SU-DHL-6 (cell line): ENCODE measurements around the gene DMD.

Experiments used
- H2AFZ ChIP-seq: fragments of 200-600 bp; sonication (generic); 2 replicates; pipeline ENCODE4 v1.6.1; 2014; ENCODE audit warnings: low read depth, mild to moderate bottlenecking, moderate library complexity, mixed read lengths, antibody characterized with exemption, low read length; ENCODE audit not compliant: severe bottlenecking
- H3F3A ChIP-seq: fragments of 200-600 bp; shearing (Covaris generic); 2 replicates; pipeline ENCODE4 v1.6.0; 2016; ENCODE audit warnings: antibody characterized with exemption, mild to moderate bottlenecking; ENCODE audit not compliant: insufficient read depth
- H3K27ac ChIP-seq: fragments of 200-600 bp; sonication (generic); 2 replicates; pipeline ENCODE4 v1.5.1; 2016; ENCODE audit warnings: low read depth, mild to moderate bottlenecking, low read length, moderate library complexity, mixed read lengths
- H3K27me3 ChIP-seq: fragments of 200-600 bp; sonication (generic), shearing (Covaris generic); 2 replicates; pipeline ENCODE4 v1.6.0; 2014; ENCODE audit warnings: mild to moderate bottlenecking, low read length
- H3K36me3 ChIP-seq: fragments of 200-600 bp; sonication (generic); 2 replicates; pipeline ENCODE4 v1.6.1; 2014; ENCODE audit warnings: mild to moderate bottlenecking, low read length, mixed read lengths
- H3K4me2 ChIP-seq: fragments of 300-600, 200-600 bp; shearing (Covaris generic), sonication (generic); 2 replicates; pipeline ENCODE4 v1.6.0; 2014; ENCODE audit warnings: low read length, low read depth, mild to moderate bottlenecking; ENCODE audit not compliant: poor library complexity, severe bottlenecking
- H3K4me3 ChIP-seq: fragments of 200-600 bp; sonication (generic); 2 replicates; pipeline ENCODE4 v1.5.1; 2014; ENCODE audit warnings: antibody characterized with exemption, low read length, mild to moderate bottlenecking, mixed read lengths; ENCODE audit not compliant: insufficient read depth, poor library complexity, severe bottlenecking
- H3K79me2 ChIP-seq: fragments of 200-600 bp; sonication (generic); 2 replicates; pipeline ENCODE4 v1.6.1; 2014; ENCODE audit warnings: mild to moderate bottlenecking, low read length, moderate library complexity; ENCODE audit not compliant: insufficient read depth
- H3K9ac ChIP-seq: fragments of 200-600 bp; sonication (generic); 2 replicates; pipeline ENCODE4 v1.7.0; 2014; ENCODE audit warnings: mild to moderate bottlenecking, low read length
- H3K9me2 ChIP-seq: fragments of 200-600 bp; sonication (generic); replicated peaks from 2 replicates; pipeline ENCODE4 v1.6.1; 2014; ENCODE audit warnings: low read length; ENCODE audit not compliant: insufficient read depth
- H3K9me3 ChIP-seq: fragments of 200-600 bp; sonication (generic); 2 replicates; pipeline ENCODE4 v1.6.1; 2014; ENCODE audit warnings: low read length, mixed read lengths; ENCODE audit not compliant: insufficient read depth
- H4K20me1 ChIP-seq: fragments of 200-600 bp; sonication (generic); 2 replicates; pipeline ENCODE4 v1.6.1; 2014; ENCODE audit warnings: low read depth, mild to moderate bottlenecking, antibody characterized with exemption, low read length, moderate library complexity, mixed read lengths
- CTCF ChIP-seq: fragments of 200-600 bp; sonication (generic); IDR thresholded peaks from one replicate; pipeline ENCODE4 v1.5.1; 2017; ENCODE audit warnings: antibody characterized with exemption, mild to moderate bottlenecking, low read length, moderate library complexity; ENCODE audit not compliant: insufficient read depth, poor library complexity, severe bottlenecking
- EZH2phosphoT487 ChIP-seq: fragments of 200-600 bp; sonication (generic), shearing (Covaris generic); conservative IDR thresholded peaks from 2 replicates; pipeline ENCODE4 v1.6.1; 2018; ENCODE audit warnings: mild to moderate bottlenecking, antibody characterized with exemption, low read length, moderate library complexity, mixed read lengths

Gene DMD

GRCh38 chrX:31443654-31444053 is 1767.7 kb downstream of the DMD start:
- H4K20me1 ChIP-seq, result no peaks in the 10 kb centered on the region
- no peaks in the 10 kb centered on the region for H3K27me3 ChIP-seq
- H3K27ac ChIP-seq, result no peak overlapping the region
- H3K36me3 ChIP-seq, result no peaks in the 10 kb centered on the region
- no peaks in the 10 kb centered on the region for H3K9me2 ChIP-seq
- H3K4me3 ChIP-seq, result no peak overlapping the region
- H3F3A ChIP-seq, result no peaks in the 10 kb centered on the region
- no peak overlapping the region for H3K9ac ChIP-seq
- H2AFZ ChIP-seq, result no peak overlapping the region
- H3K4me2 ChIP-seq, result no peak overlapping the region
- H3K9me3 ChIP-seq, result no peaks in the 10 kb centered on the region
- no peak for TF ChIP-seq CTCF
- no peak for TF ChIP-seq EZH2phosphoT487
- H3K79me2 ChIP-seq, result no peaks in the 10 kb centered on the region

- Histone ChIP-seq H3K36me3 (no peaks in the 10 kb centered on the region), H3K9me2 (no peaks in the 10 kb centered on the region), H3F3A (no peaks in the 10 kb centered on the region), H3K4me2 (no peak overlapping the region), H3K9me3 (no peaks in the 10 kb centered on the region), H4K20me1 (no peaks in the 10 kb centered on the region), H3K27ac (no peak overlapping the region), H3K9ac (no peak overlapping the region), H3K79me2 (no peaks in the 10 kb centered on the region), H3K27me3 (no peaks in the 10 kb centered on the region), H2AFZ (no peak overlapping the region), H3K4me3 (no peak overlapping the region)
- TF ChIP-seq EZH2phosphoT487 (no peak), CTCF (no peak)
Observed at GRCh38 chrX:31440546-31440945, 1770.8 kb downstream of the DMD start.

- Histone ChIP-seq H3K9ac (no peak overlapping the region), H3K9me2 (no peaks in the 10 kb centered on the region), H3K79me2 (no peaks in the 10 kb centered on the region), H3K27me3 (no peaks in the 10 kb centered on the region), H3K4me2 (no peak overlapping the region), H3F3A (no peaks in the 10 kb centered on the region), H3K36me3 (no peaks in the 10 kb centered on the region), H3K27ac (no peak overlapping the region), H3K4me3 (no peak overlapping the region), H4K20me1 (no peaks in the 10 kb centered on the region), H3K9me3 (no peaks in the 10 kb centered on the region), H2AFZ (no peak overlapping the region)
- TF ChIP-seq EZH2phosphoT487 (no peak), CTCF (no peak)
Observed at GRCh38 chrX:31436424-31436823, 1774.9 kb downstream of the DMD start.
